Trophoblast cell (in vitro differentiated cells and primary cell): Measurements from ENCODE around the gene ROBO4.

Source experiments
- DNase-seq, 2 donors: peaks; one replicate each; pipeline ENCODE4 v3.0.0-alpha.2; 2016
- H2AFZ ChIP-seq: 2 replicates; pipeline ENCODE4 v1.6.1; 2013; ENCODE audit warnings: low read length, moderate library complexity, mild to moderate bottlenecking; ENCODE audit not compliant: insufficient read depth, poor library complexity
- H2AK5ac ChIP-seq: 2 replicates; pipeline ENCODE4 v1.6.1; 2013; ENCODE audit warnings: mild to moderate bottlenecking, low read length
- H2BK120ac ChIP-seq: 2 replicates; pipeline ENCODE4 v1.6.1; 2013; ENCODE audit warnings: low read length, mild to moderate bottlenecking, moderate library complexity; ENCODE audit not compliant: insufficient read depth, poor library complexity
- H2BK12ac ChIP-seq: 2 replicates; pipeline ENCODE4 v1.6.1; 2013; ENCODE audit warnings: mild to moderate bottlenecking, low read length, moderate library complexity
- H2BK5ac ChIP-seq: 2 replicates; pipeline ENCODE4 v1.6.1; 2013; ENCODE audit warnings: low read length, low read depth, moderate library complexity, mild to moderate bottlenecking; ENCODE audit not compliant: poor library complexity
- H3K14ac ChIP-seq: 2 replicates; pipeline ENCODE4 v1.6.1; 2013; ENCODE audit warnings: mild to moderate bottlenecking, low read length
- H3K18ac ChIP-seq: 2 replicates; pipeline ENCODE4 v1.6.1; 2013; ENCODE audit warnings: mild to moderate bottlenecking, low read length
- H3K23ac ChIP-seq: 2 replicates; pipeline ENCODE4 v1.6.1; 2013; ENCODE audit warnings: low read length
- H3K27ac ChIP-seq: 2 replicates; pipeline ENCODE4 v1.5.1; 2013; ENCODE audit warnings: low read depth, mild to moderate bottlenecking, inconsistent platforms, low read length, moderate library complexity
- H3K27me3 ChIP-seq: 2 replicates; pipeline ENCODE4 v1.6.1; 2013; ENCODE audit warnings: inconsistent platforms, mild to moderate bottlenecking, low read length, moderate library complexity; ENCODE audit not compliant: insufficient read depth
- H3K36me3 ChIP-seq, 2 experiments: 1 replicate in 1 of 2; 2 replicates in 1 of 2; pipeline ENCODE4 v1.6.1; 2013; ENCODE audit warnings: low read length in 2 of 2, mild to moderate bottlenecking in 2 of 2, moderate library complexity in 1 of 2; ENCODE audit not compliant: insufficient read depth in 2 of 2, control insufficient read depth in 1 of 2
- H3K4ac ChIP-seq: 2 replicates; pipeline ENCODE4 v1.6.1; 2013; ENCODE audit warnings: low read depth, mild to moderate bottlenecking, low read length, moderate library complexity
- H3K4me1 ChIP-seq, 2 experiments: 1 replicate in 1 of 2; 2 replicates in 1 of 2; pipeline ENCODE4 v1.6.1; 2013; ENCODE audit warnings: low read length in 2 of 2, mild to moderate bottlenecking in 2 of 2, moderate library complexity in 1 of 2; ENCODE audit not compliant: insufficient read depth in 2 of 2, control insufficient read depth in 1 of 2
- H3K4me2 ChIP-seq: 2 replicates; pipeline ENCODE4 v1.6.1; 2013; ENCODE audit warnings: inconsistent platforms, mild to moderate bottlenecking, low read length, moderate library complexity
- H3K4me3 ChIP-seq: 2 replicates; pipeline ENCODE4 v1.5.1; 2013; ENCODE audit warnings: mild to moderate bottlenecking, low read depth, low read length, inconsistent platforms
- H3K79me1 ChIP-seq: one replicate; pipeline ENCODE4 v1.6.1; 2013; ENCODE audit warnings: low read length
- H3K79me2 ChIP-seq: 2 replicates; pipeline ENCODE4 v1.6.1; 2013; ENCODE audit warnings: low read length, mild to moderate bottlenecking; ENCODE audit not compliant: control insufficient read depth, insufficient read depth, poor library complexity
- H3K9ac ChIP-seq: 2 replicates; pipeline ENCODE4 v1.6.1; 2013; ENCODE audit warnings: mild to moderate bottlenecking, low read length
- H3K9me3 ChIP-seq: 2 replicates; pipeline ENCODE4 v1.6.1; 2013; ENCODE audit warnings: low read depth, mild to moderate bottlenecking, control low read depth, inconsistent platforms, low read length; ENCODE audit not compliant: insufficient read depth
- H4K12ac ChIP-seq: 2 replicates; pipeline ENCODE4 v1.6.1; 2013; ENCODE audit warnings: low read depth, mild to moderate bottlenecking, low read length, moderate library complexity
- H4K8ac ChIP-seq: 2 replicates; pipeline ENCODE4 v1.6.1; 2013; ENCODE audit warnings: low read depth, mild to moderate bottlenecking, low read length, moderate library complexity
- H4K91ac ChIP-seq: one replicate; pipeline ENCODE4 v1.6.1; 2013; ENCODE audit warnings: low read depth, mild to moderate bottlenecking, low read length, moderate library complexity
- WGBS: extraction: QIAGEN DNeasy Blood & Tissue Kit; methylation state at CpG from one replicate; pipeline ENCODE4 v1.1.7; 2013; ENCODE audit warnings: missing lambda C conversion rate; ENCODE audit not compliant: insufficient read length, insufficient coverage; ENCODE audit errors: extremely low coverage; 5-methylcytosine and 5-hydroxymethylcytosine counted together

Gene ROBO4

DNA sequence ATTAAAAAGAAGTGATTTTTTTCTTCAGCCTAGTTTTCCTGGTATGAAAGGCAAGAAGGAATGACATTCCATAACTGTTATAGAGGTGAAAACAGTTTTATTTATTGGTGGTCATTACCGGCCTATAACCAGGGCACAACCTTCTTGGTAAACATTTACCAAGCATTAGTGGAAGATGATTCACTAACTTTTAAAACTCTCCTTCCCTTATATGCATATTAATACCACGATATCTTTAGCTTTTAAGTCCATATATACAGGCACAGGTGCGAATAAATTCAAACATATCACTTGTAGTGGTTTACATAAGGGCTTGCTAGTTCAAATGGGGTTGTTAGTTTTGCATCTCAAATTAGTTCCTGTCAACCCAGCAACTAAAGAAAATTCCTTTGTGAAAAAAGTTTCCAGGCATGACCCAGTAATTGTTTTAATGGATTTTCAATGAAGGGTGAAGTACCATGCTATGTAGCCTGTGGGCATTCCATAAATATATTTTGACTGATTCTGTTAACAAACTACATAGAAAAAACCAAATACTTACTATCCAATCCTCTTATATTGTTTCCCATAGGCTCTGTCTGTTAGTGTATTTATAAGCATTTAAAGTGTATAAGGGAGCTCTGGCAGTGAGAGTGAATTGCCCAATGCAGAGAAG is 63.0 kb downstream of the ROBO4 start:
- no peak overlapping the region for H3K27ac ChIP-seq
- no peaks in the 10 kb centered on the region for H3K36me3 ChIP-seq
- no peak overlapping the region for H2BK5ac ChIP-seq
- peaks cover 17% of the 10 kb centered on the region for H3K27me3 ChIP-seq
- no peak overlapping the region for H2BK12ac ChIP-seq
- H3K4me1 ChIP-seq, result peaks cover under 1 to 4% of the 10 kb centered on the region in 2 experiments
- no peaks in the 10 kb centered on the region for H3K79me2 ChIP-seq
- H3K79me1 ChIP-seq, result no peaks in the 10 kb centered on the region
- H2AK5ac ChIP-seq, result no peak overlapping the region
- H3K23ac ChIP-seq, result no peak overlapping the region
- WGBS, result no CpG with 5 or more reads among the region's 3 CpGs
- H2BK120ac ChIP-seq, result no peak overlapping the region
- H3K9me3 ChIP-seq, result peaks cover 4% of the 10 kb centered on the region
- H3K4ac ChIP-seq, result no peak overlapping the region
- peak in 1 of 2 donors; percentile 54 for DNase-seq
- no peak overlapping the region for H4K12ac ChIP-seq
- no peak overlapping the region for H3K4me2 ChIP-seq
- H2AFZ ChIP-seq, result no peak overlapping the region
- H3K18ac ChIP-seq, result no peak overlapping the region
- H3K9ac ChIP-seq, result no peak overlapping the region
- no peak overlapping the region for H4K8ac ChIP-seq
- H3K4me3 ChIP-seq, result no peak overlapping the region
- no peak overlapping the region for H4K91ac ChIP-seq
- no peak overlapping the region for H3K14ac ChIP-seq
